HCT116 (cell line): ENCODE results near the gene TCF19. TPM values are rescaled to one million over a fixed set of nuclear protein-coding genes. Genes with fewer than 3 reads are reported as not detected.

ENCODE experiments used
- CBX3 ChIP-seq: IDR thresholded peaks from 2 replicates; pipeline ENCODE4 v1.6.1; 2012; ENCODE audit warnings: low read depth
- CEBPB ChIP-seq: IDR thresholded peaks from 2 replicates; pipeline ENCODE4 v1.6.1; 2012; ENCODE audit warnings: low read depth
- ELF1 ChIP-seq: IDR thresholded peaks from 2 replicates; pipeline ENCODE4 v1.6.1; 2012; ENCODE audit warnings: low read depth, borderline replicate concordance
- EZH2 ChIP-seq: fragments of 200-600 bp; sonication (generic); IDR thresholded peaks from 2 replicates; pipeline ENCODE4 v1.6.1; 2017; ENCODE audit warnings: antibody characterized with exemption, mixed run types
- FOSL1 ChIP-seq: IDR thresholded peaks from 2 replicates; pipeline ENCODE4 v1.6.1; 2012; ENCODE audit warnings: low read depth
- JUND ChIP-seq: IDR thresholded peaks from 2 replicates; pipeline ENCODE4 v1.6.1; 2012
- TCF7L2 ChIP-seq: IDR thresholded peaks from 2 replicates; pipeline ENCODE4 v1.7.0; 2011; ENCODE audit warnings: borderline replicate concordance, inconsistent platforms; ENCODE audit not compliant: insufficient read depth, insufficient read length; ENCODE audit errors: extremely low read depth
- YY1 ChIP-seq: IDR thresholded peaks from 2 replicates; pipeline ENCODE4 v1.6.1; 2011; ENCODE audit warnings: low read length, low read depth, moderate library complexity, mild to moderate bottlenecking; ENCODE audit not compliant: insufficient replicate concordance; ENCODE audit errors: extremely low read depth
- total RNA-seq: library from RNA; stranded (reverse); gene quantifications from one replicate; pipeline ENCODE4 v1.2.1, GENCODE V29; 2021; ENCODE audit not compliant: unreplicated experiment
- TF ChIP-seq, protein P1 (sequence below): IDR thresholded peaks from 2 replicates; pipeline ENCODE4 v1.6.1; 2012; ENCODE audit warnings: low read depth
- TF ChIP-seq, protein P2 (sequence below), 3 experiments: fragments of 200-600 bp in 1 of 3; sonication (generic) in 1 of 3; IDR thresholded peaks in 2 of 3; conservative IDR thresholded peaks in 1 of 3; 2 replicates each; pipeline ENCODE4 v1.5.1; 2012 to 2017; ENCODE audit warnings: low read depth in 2 of 3, low read length in 2 of 3, antibody characterized with exemption in 1 of 3, borderline replicate concordance in 1 of 3, control low read depth in 1 of 3, mild to moderate bottlenecking in 1 of 3, mixed read lengths in 1 of 3, mixed run types in 1 of 3, moderate library complexity in 1 of 3; ENCODE audit not compliant: insufficient read depth in 1 of 3

TCF19 gene
- total RNA-seq, 1 experiment from 2014 or later, result 15.4 TPM

DNA sequence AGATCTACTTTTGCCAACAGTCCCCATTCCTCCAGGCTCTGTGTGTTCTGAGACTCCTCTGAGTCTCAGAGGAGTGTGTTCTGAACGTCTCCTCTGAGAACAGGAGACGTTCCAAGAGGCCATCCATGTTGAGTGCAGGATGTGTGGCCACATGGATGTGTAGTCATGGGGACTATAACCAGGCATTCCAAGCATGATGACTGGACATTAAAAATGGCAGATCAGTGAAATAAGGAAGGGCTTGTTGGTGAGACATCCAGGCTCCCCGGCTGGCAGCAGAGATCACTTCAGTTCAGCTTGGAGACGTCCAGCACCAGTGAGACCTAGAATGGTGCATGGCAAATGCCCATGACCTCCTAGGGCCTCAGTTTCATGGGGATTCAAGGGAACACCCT is 46.4 kb downstream of the TCF19 start (continued):
- TF ChIP-seq, protein P1, sequence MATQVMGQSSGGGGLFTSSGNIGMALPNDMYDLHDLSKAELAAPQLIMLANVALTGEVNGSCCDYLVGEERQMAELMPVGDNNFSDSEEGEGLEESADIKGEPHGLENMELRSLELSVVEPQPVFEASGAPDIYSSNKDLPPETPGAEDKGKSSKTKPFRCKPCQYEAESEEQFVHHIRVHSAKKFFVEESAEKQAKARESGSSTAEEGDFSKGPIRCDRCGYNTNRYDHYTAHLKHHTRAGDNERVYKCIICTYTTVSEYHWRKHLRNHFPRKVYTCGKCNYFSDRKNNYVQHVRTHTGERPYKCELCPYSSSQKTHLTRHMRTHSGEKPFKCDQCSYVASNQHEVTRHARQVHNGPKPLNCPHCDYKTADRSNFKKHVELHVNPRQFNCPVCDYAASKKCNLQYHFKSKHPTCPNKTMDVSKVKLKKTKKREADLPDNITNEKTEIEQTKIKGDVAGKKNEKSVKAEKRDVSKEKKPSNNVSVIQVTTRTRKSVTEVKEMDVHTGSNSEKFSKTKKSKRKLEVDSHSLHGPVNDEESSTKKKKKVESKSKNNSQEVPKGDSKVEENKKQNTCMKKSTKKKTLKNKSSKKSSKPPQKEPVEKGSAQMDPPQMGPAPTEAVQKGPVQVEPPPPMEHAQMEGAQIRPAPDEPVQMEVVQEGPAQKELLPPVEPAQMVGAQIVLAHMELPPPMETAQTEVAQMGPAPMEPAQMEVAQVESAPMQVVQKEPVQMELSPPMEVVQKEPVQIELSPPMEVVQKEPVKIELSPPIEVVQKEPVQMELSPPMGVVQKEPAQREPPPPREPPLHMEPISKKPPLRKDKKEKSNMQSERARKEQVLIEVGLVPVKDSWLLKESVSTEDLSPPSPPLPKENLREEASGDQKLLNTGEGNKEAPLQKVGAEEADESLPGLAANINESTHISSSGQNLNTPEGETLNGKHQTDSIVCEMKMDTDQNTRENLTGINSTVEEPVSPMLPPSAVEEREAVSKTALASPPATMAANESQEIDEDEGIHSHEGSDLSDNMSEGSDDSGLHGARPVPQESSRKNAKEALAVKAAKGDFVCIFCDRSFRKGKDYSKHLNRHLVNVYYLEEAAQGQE, result no peak
- TF ChIP-seq YY1 (no peak), TCF7L2 (no peak), ELF1 (no peak), CEBPB (no peak), JUND (no peak), CBX3 (no peak), EZH2 (no peak), FOSL1 (no peak)
- TF ChIP-seq, protein P2, sequence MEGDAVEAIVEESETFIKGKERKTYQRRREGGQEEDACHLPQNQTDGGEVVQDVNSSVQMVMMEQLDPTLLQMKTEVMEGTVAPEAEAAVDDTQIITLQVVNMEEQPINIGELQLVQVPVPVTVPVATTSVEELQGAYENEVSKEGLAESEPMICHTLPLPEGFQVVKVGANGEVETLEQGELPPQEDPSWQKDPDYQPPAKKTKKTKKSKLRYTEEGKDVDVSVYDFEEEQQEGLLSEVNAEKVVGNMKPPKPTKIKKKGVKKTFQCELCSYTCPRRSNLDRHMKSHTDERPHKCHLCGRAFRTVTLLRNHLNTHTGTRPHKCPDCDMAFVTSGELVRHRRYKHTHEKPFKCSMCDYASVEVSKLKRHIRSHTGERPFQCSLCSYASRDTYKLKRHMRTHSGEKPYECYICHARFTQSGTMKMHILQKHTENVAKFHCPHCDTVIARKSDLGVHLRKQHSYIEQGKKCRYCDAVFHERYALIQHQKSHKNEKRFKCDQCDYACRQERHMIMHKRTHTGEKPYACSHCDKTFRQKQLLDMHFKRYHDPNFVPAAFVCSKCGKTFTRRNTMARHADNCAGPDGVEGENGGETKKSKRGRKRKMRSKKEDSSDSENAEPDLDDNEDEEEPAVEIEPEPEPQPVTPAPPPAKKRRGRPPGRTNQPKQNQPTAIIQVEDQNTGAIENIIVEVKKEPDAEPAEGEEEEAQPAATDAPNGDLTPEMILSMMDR (IDR thresholded peaks at IDR 0.05 in 2 of 3, conservative IDR thresholded peaks at IDR 0.05 in 1 of 3; ENCODE audit: borderline replicate concordance in 1 of 3, insufficient read depth in 1 of 3, low read depth in 2 of 3, low read length in 2 of 3), result no peak
